GM19468 (cell line): ENCODE results near the gene CLEC6A.
A peak's percentile ranks its signal among the peaks of the same experiment; 100 is the strongest.
"Not testable (repeated sequence)": the region's sequence is repeated elsewhere in the genome, so short reads cannot be mapped to it uniquely, and the experiment has no call there.

Experiments
- ATAC-seq: cut with Tn5 transposase; IDR thresholded peaks from one replicate; pipeline ENCODE4 v1.9.1; 2021; ENCODE audit warnings: mild to moderate bottlenecking, moderate library complexity, moderate number of reproducible peaks; ENCODE audit not compliant: unreplicated experiment; ENCODE audit errors: extremely low read depth

CLEC6A gene

DNA sequence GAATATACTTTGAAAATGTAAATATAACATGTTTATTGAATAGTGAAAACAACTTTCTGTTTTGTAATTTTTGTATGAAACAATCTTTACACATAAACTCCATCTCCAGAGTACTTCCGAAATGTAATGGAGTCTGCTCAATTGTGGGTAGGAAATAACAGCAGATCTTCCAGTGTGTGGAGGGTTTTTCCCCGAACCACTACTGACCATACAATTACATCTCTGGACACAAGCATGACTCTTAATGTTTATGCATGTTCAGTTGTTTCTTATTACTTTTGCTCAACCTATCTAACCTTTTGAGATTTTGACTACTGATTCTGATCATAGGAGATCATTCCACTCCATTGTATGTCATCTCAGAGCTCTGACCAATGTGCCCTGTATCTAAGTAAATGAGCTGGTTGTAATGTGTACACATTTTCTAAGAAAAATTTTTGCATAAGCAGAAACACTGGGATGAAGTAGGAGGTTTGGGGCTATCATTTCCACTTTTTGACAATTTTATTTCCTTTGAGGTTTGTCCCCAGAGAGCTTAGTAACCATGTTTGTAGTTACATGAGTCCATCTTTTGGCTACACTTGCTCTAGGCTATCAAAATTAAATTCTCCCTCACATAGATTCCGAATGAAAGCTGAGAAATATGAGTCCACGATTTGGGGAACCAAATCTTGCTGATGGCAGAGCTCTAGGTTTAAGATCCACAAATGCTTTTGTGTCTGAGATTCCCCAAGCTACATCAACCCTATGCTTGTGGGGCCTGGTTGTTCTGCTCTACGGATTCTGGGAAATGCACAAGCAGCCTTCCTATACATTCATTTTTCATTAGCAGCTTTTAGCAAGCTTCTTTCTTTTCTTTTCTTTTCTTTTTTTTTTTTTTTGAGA is 36.1 kb downstream of the CLEC6A start:
- ATAC-seq, result no peak

DNA sequence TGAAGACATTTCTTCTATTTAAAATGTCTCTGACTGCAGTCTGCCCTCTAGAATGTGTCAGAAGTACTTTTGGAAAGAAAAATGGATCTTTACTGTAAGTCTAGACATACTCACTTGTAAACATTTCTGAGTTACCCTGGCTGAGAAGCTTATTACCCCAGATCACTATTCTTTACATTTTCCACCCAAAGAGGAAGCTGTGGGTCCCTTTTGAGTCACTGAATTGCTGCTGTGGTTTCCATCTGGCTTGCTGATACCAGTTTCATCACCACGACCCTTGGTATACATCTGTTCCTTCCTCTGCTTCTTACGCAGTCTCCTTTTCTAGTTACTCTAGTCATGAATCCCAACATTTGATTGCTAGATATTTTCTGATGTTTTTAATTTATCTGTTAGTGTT is 37.3 kb downstream of the CLEC6A start:
- ATAC-seq, result peak; percentile 88

DNA sequence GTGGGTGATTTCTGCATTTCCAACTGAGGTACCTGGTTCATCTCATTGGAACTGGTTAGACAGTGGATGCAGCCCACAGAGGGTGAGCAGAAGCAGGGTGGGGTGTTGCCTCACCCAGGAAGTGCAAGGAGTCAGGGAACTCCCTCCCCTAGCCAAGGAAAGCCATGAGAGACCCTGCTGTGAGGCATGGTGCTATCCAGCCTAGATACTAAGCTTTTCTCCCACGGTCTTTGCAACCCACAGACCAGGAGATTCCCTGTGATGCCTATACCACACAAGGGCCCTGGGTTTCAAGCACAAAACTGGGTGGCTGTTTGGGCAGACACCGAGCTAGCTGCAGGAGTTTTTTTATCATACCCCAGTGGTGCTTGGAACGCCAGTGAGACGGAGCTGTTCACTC is 39.9 kb downstream of the CLEC6A start:
- not testable (repeated sequence) for ATAC-seq

DNA sequence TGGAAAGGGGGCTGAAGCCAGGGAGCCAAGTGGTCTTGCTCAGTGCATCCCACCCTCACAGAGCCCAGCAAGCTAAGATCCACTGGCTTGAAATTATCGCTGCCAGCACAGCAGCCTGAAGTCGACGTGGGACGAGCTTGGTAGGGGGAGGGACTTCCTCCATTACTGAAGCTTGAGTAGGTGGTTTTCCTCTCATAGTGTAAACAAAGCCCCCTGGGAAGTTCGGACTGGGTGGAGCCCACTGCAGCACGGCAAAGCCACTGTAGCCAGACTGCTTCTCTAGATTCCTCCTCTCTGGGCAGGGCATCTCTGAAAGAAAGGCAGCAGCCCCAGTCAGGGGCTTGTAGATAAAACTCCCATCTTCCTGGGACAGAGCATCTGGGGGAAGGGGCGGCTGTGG is 40.3 kb downstream of the CLEC6A start:
- not testable (repeated sequence) for ATAC-seq

DNA sequence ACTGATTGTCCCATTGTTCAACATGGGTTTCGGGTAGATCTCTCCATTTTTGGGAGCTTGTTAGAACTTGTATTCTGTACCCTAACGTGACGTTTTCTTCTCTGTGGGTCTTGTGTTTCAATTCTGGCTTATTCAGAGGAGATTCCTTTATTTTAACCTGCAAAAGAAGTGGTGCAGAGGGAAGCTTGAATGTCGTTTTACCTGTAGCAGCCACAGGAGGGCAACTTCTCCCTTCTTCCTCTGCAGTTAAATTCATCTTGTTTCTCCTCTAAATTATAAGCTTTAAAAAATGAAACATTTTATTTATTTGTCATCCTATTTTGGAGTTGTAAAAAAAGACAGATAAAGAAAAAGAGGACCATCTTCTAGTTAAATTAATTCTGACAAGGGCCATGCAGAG is 43.9 kb downstream of the CLEC6A start:
- ATAC-seq, result no peak

DNA sequence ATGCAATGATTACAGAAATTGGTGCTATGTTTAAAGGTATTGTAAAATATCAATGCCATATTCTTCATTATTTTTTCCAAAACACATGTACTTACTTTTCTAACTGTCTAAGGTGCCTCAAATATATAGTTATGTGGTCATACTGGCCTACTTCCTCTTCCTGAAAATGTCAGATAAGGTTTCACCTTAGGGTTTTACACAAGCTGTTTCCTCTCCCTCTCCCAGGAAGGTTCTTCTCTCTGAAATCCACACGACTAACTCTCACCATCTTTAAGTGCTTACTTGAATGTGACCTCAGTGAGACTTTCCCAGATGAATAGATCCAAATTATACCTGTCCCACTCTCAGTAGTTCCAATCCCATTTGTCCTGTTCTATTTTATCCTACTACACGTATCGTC is 46.0 kb downstream of the CLEC6A start:
- ATAC-seq, result no peak

DNA sequence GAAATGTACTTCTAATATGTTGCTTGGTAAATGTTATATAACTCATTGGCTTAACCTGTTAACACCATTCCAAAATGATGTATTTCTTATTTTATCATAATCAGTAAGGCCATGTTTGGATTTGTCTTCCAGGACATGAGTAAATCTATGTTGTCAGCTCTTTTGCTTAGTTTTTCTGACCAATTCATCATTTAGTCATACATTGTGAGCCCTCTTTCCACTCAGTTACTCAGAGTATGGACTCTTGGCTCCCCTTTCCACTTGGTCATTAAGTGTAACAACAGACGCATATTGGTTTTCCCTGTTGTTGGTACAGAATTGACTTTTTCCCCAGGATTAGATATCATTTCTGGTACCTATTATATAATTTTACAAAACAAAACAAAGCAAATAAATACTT is 48.6 kb downstream of the CLEC6A start:
- no peak for ATAC-seq

DNA sequence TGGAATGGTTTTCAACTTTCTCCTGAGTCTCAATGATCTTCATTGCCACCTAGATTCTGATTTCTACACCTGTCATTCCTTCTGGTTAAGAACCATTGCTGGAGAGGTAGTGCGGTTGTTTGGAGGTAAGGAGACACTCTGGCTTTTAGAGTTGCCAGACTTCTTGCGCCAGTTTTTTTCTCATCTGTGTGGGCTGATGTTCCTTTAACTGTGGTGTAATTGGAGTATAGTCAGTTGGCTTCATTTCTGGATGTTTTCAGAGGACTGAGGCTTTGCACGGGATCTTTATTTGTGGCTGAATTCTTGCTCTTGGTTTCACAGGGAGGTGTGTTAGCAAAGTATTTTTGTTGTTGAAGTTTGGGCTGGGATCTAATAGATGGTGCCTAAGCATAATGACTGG is 51.8 kb downstream of the CLEC6A start:
- no peak for ATAC-seq

DNA sequence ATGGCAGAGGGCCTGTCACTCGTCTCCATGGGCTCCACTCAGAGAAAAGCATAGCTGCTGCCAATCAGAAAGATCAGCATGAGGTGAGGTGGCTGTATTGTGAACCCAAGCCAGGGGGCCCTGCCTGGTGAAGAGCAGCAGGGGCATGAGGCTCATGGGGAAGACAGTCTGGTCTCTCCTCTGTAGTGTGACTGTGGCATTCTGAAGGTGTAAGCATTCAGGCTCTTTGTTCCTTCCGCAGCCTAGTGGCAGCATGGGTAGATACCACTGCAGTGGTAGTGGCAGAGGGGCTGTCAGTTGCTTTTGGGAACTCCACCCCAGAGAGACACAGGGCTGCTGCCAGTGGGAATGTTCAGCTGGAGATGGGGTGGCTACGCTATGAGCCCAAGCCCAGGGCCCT is 52.5 kb downstream of the CLEC6A start:
- ATAC-seq, result no peak

DNA sequence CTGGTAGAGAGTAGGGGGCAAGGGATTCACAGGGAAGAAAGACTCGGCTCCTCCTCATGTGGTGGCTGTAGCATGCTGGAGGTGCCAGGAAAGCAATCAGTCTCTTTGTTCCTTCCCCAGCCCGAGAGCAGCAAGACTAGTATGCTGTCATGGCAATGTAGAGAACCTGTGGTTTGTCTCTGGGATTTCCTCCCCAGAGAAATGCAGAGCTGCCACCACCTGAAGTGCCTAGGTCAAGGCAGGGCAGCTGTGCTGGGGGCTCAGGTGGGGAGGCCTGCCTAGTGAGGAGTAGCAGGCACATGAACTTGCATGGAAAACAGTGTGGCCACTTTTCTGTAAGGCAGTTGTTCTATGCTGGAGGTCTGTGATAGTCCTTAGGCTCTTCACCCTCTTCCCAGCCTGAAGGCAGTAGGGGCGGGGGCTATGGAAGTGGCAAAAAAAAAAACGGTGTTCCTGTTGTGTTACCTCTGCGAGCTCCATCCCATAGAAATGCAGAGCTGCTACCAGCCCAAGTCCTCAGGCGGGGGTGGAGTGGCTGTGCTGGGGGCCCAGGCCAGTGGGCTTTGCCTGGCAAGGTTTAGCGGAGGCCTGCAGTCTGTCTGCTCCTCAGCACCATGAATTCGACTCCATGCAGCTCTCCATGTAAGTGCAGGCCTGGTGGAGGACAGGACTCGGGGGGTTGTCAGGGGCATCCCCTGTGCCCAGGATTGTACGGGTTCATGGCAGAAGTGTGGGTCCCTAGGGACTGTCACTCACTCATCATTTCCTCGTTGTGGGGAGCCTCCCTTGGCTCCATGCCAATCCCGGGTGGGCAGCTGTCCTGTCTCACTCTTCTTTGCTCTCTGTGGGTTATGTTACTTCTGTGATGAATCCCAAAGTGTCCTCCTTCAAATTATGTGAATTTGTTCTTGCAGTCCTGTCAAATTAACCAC is 53.4 kb downstream of the CLEC6A start:
- no peak for ATAC-seq

DNA sequence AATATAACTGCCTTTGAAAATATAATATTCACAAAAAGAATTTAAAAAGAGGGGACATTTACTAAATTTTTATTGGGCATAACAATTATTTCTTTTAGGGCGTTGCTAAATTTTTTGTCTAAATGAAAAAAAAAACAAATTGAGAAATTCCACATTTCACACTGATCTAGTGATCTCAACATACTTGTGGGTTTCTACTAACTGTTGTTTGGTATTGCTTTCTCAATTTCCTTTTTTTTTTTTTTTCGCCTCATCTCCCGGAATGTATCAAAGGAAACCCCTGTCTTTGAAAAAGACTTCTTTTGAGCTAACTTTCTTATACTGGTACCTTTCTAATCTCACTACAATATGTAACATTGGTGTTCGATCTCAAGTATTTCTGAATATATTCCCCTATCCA is 57.5 kb downstream of the CLEC6A start, which contains the start of gene CLEC4D:
Gene CLEC4D (plus strand): TSS at position 248 of the 400 bp plus-strand sequence. CDS start 230 bp downstream, outside the sequence.
- no peak for ATAC-seq

DNA sequence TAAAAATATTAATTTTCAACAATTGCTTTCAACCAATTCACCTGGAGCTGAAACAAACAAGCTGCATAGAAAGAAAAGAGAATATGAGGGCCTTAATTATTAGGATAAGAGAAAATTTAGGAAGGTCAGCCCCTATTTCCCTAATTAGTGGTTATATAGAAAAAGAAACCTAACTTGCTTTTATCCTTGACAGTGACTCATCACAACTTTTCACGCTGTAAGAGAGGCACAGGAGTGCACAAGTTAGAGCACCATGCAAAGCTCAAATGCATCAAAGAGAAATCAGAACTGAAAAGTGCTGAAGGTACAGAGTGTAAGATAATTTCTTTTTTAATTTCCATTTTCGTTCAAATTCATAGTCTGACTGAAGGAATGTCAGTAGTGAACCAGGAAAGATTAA is 62.2 kb downstream of the CLEC6A start:
- no peak for ATAC-seq

DNA sequence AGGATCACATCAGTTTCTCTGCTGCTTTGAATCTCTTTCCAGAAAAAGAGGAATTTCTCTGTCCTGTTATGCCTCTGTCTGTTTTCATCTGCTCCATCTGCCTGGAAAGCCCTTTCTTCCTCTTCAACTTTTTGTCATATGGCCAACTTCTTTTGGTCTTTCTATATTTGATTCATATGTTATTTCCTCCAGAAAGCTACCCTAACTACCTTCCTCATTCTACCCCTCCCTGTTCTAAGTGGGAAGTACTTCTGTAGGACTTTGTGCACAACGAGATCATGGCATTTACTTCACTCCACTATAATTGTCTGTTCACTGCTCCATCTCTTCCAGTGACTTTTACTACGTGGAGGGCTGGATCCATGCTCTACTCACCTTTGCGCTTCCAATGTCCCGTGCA is 63.4 kb downstream of the CLEC6A start:
- ATAC-seq, result no peak

DNA sequence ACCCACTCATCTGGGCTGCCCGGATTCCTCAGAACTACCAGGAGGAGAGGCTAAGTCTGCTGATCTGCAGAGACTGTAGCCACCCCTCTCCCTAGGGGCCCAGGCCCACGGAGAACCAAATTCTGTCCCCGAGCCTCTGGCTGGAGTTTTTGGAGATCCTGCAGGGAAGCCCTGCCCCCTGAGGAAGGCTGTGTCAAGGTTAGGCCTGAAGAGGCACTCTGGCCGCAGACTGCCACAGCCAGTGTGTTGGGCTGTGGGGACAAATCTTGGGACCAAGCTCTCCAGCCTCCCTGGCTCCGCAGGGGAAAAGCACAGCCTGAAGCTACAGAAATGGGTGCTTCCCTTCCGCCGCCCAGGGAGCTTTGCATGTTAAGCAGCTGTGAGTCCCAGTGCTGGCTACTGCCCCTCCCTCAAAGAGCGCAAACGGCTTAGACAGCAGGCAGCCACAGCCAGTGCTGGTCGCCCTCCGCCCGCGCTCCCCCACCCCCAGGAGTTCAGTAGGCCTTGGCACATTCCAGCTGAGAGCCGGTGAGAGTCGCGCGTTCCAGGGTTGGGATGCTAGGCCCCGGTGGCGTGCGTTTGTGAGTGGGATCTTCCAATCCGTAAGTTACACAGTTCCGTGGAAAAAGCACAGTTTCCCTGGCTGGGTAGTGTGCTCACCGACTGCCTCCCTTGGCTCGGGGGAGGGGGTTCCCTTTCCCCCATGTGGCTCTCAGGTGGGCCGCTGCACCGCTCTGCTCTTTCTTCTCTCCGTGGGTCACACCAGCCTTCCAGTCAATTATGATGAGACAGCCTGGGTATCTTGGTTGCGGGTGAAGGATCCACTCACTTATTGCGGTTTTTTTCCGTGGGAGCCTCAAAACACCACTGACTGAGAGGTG is 71.7 kb downstream of the CLEC6A start:
- ATAC-seq, result no peak
